Activated naive CD8-positive, alpha-beta T cell treated with anti-CD3 and anti-CD28 coated beads, Interleukin-2, amount 10 ng/mL, durations not matched to agents 7 days and 5 days (primary cell): ENCODE results near the gene LTBP4. TPM values are rescaled to one million over a fixed set of nuclear protein-coding genes. Genes with fewer than 3 reads are reported as not detected.

Experiments
- ATAC-seq: fragments of 150-1000 bp; cut with Tn5 transposase; one replicate; pipeline ENCODE4 v1.10.0; 2021; ENCODE audit warnings: low read depth, moderate library complexity
- POLR2A ChIA-PET: fragments of 350-600 bp; sonication (Branson Sonifier 250); formaldehyde crosslinking; loops from one replicate; lab custom pipeline; 2021; ENCODE audit warnings: antibody characterized with exemption; lab: Charles Lee
- DNase-seq: peaks from one replicate; pipeline ENCODE4 v3.0.0; 2021
- H3K27ac Mint-ChIP-seq: one replicate; pipeline ENCODE4 v1.8.0; 2022; ENCODE audit warnings: mild to moderate bottlenecking, mixed read lengths
- H3K27me3 Mint-ChIP-seq: one replicate; pipeline ENCODE4 v1.8.0; 2022; ENCODE audit warnings: mild to moderate bottlenecking, moderate library complexity, mixed read lengths
- H3K36me3 Mint-ChIP-seq: one replicate; pipeline ENCODE4 v1.8.0; 2021; ENCODE audit warnings: mild to moderate bottlenecking, mixed read lengths
- H3K4me1 Mint-ChIP-seq: one replicate; pipeline ENCODE4 v1.8.0; 2021; ENCODE audit warnings: mixed read lengths
- H3K4me3 Mint-ChIP-seq: one replicate; pipeline ENCODE4 v1.8.0; 2022; ENCODE audit warnings: mild to moderate bottlenecking, moderate library complexity, mixed read lengths
- H3K9me3 Mint-ChIP-seq: one replicate; pipeline ENCODE4 v1.8.0; 2021; ENCODE audit warnings: mixed read lengths
- total RNA-seq, 2 experiments: library from RNA; stranded (reverse); gene quantifications; one replicate each; pipeline ENCODE4 v1.2.3, GENCODE V29; 2021

LTBP4 gene
- total RNA-seq, 2 experiments from 2014 or later = 83.3 to 94.0 TPM

- no peaks in the 10 kb centered on the region for H3K27me3 Mint-ChIP-seq
- POLR2A ChIA-PET = interaction anchor here (0.5 to 3.0 kb wide), 5 partner anchors 9 to 185 kb away, joined by 3 to 38 read pairs (median 3); partner anchors contain the start of genes BLVRB, EGLN2 and LTBP4
- H3K36me3 Mint-ChIP-seq = peaks cover 3% of the 10 kb centered on the region
- DNase-seq (peak; percentile 85), ATAC-seq (peak; percentile 61)
- peak overlapping the region; percentile 96 for H3K27ac Mint-ChIP-seq
- no peaks in the 10 kb centered on the region for H3K9me3 Mint-ChIP-seq
- H3K4me3 Mint-ChIP-seq = peak overlapping the region; percentile 95
- H3K4me1 Mint-ChIP-seq = peaks cover 26% of the 10 kb centered on the region
Observed at GRCh38 chr19:40613690-40614621, 12.8 kb downstream of the LTBP4 start.

DNA sequence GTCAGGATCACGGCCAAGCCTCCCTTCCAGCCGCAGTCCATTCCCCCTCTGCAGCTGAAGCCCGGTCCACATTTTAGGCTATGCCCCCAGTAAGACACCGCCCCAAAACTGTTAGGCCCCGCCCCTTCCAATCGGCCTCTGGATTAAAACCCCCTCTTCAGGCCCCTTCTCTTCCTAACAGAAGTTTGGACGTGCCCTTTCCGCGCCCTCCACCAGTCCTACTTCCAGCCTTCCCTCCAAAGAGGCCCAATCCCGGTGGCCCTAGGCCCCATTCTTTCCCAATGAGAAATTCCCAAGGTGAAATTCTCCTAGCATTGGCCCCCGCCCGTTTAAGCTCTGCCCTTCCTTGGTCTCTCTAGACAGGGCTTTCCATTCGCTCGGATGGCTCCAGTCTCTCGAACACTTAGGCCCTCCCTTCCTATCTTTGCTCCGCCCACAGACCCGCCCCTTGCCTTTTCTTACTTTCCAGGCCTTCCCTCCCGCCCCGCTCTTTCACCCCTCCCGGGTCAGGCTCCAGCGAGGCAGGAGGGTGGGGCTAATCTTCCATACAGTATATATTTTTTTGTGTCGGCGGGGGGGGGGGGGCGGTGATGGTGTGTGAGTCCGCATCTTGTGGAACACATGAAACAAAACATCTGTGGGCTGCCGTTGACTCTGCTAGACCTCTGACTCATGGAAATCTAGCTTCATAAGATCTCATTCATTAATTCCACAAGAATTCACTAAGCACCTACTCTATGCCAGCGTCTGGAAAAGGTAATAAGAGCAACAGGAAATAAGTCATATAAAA is 13.6 kb downstream of the LTBP4 start:
- ATAC-seq (peak; percentile 19), DNase-seq (peak; percentile 78)
- Mint-ChIP-seq H3K4me3 (peak overlapping the region; percentile 95), H3K9me3 (no peaks in the 10 kb centered on the region), H3K4me1 (peaks cover 23% of the 10 kb centered on the region), H3K36me3 (peaks cover 8% of the 10 kb centered on the region), H3K27me3 (no peaks in the 10 kb centered on the region), H3K27ac (peak overlapping the region; percentile 96)
- POLR2A ChIA-PET = interaction anchor here (1.3 to 3.0 kb wide), 2 partner anchors 10 to 14 kb away, joined by 3 to 38 read pairs; no protein-coding TSS in a partner anchor

DNA sequence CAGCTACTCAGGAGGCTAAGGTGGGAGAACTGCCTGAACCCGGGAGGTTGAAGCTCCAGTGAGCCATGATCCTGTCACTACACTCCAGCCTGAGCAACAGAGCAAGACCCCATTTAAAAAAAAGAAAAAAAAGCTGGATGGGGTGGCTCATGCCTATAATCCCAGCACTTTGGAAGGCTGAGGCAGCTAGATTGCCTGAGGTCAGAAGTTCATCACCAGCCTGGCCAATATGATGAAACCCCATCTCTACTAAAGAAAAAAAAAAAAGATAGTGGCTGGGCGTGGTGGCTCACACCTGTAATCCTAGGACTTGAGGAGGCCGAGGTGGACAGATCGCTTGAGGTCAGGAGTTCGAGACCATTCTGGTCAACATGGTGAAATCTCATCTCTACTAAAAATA is 15.0 kb downstream of the LTBP4 start:
- Mint-ChIP-seq H3K27ac (no peak overlapping the region), H3K4me3 (no peak overlapping the region), H3K4me1 (peaks cover 13% of the 10 kb centered on the region), H3K27me3 (no peaks in the 10 kb centered on the region), H3K9me3 (no peaks in the 10 kb centered on the region), H3K36me3 (peaks cover 12% of the 10 kb centered on the region)
- no peak for ATAC-seq
- no peak for DNase-seq
- POLR2A ChIA-PET = no interaction called here

- H3K36me3 Mint-ChIP-seq = peaks cover 18% of the 10 kb centered on the region
- POLR2A ChIA-PET = no interaction called here
- ATAC-seq (no peak), DNase-seq (no peak)
- H3K4me3 Mint-ChIP-seq = no peak overlapping the region
- no peaks in the 10 kb centered on the region for H3K27me3 Mint-ChIP-seq
- peaks cover 13% of the 10 kb centered on the region for H3K4me1 Mint-ChIP-seq
- H3K9me3 Mint-ChIP-seq = no peaks in the 10 kb centered on the region
- no peak overlapping the region for H3K27ac Mint-ChIP-seq
Observed at GRCh38 chr19:40616941-40617340, 15.8 kb downstream of the LTBP4 start.

GRCh38 chr19:40617961-40618360 is 16.8 kb downstream of the LTBP4 start:
- no peak overlapping the region for H3K27ac Mint-ChIP-seq
- no peaks in the 10 kb centered on the region for H3K27me3 Mint-ChIP-seq
- H3K9me3 Mint-ChIP-seq = no peaks in the 10 kb centered on the region
- POLR2A ChIA-PET = interaction anchor here (1.0 kb wide), 1 partner anchor 17 kb away, joined by 3 read pairs; no protein-coding TSS in a partner anchor
- H3K4me1 Mint-ChIP-seq = peaks cover 9% of the 10 kb centered on the region
- ATAC-seq (no peak), DNase-seq (no peak)
- peaks cover 20% of the 10 kb centered on the region for H3K36me3 Mint-ChIP-seq
- H3K4me3 Mint-ChIP-seq = no peak overlapping the region

DNA sequence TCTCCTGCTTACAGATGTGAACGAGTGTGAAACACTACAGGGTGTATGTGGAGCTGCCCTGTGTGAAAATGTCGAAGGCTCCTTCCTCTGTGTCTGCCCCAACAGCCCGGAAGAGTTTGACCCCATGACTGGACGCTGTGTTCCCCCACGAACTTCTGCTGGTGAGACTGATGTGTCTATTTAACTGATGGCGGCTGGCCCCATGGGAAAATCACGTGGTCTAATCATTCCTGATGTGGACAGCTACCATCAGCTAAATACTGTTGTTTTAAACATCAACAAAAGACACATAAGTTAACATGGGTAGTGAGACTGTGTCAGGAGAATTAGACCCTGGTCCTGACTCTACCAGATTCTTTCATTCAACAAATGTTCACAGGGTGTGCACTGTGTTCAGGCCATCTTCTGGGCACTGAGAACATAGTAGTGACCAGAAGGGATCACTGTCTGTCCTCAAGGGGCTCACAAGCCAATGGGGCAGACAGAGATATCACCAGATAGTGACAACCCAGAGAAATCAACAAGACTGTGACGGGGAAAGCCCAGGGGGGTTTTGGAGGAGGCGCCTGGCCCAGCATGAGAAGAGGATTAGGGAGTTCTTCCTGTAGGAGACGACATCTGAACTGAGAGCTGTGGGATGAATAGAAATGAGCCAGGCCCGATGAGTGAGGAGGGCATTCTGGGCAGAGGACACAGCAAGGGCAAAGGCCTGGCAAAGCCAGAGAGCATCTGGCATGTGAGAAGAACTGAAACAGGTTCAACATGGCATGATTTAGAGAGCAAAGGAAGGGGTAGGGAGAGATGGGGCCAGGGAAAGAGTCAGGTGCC is 18.4 kb downstream of the LTBP4 start:
- no peak for ATAC-seq
- peaks cover 20% of the 10 kb centered on the region for H3K36me3 Mint-ChIP-seq
- H3K4me3 Mint-ChIP-seq = no peak overlapping the region
- peaks cover 9% of the 10 kb centered on the region for H3K4me1 Mint-ChIP-seq
- peak overlapping the region; percentile 65 for H3K27ac Mint-ChIP-seq
- no peaks in the 10 kb centered on the region for H3K9me3 Mint-ChIP-seq
- no peaks in the 10 kb centered on the region for H3K27me3 Mint-ChIP-seq
- POLR2A ChIA-PET = interaction anchor here (0.7 to 1.1 kb wide), 2 partner anchors 95 to 158 kb away, joined by 3 to 4 read pairs; no protein-coding TSS in a partner anchor
- DNase-seq = no peak

GRCh38 chr19:40620161-40620485 is 19.0 kb downstream of the LTBP4 start:
- DNase-seq (no peak), ATAC-seq (no peak)
- H3K9me3 Mint-ChIP-seq = no peaks in the 10 kb centered on the region
- H3K4me1 Mint-ChIP-seq = peaks cover 7% of the 10 kb centered on the region
- no peaks in the 10 kb centered on the region for H3K27me3 Mint-ChIP-seq
- H3K27ac Mint-ChIP-seq = no peak overlapping the region
- peaks cover 24% of the 10 kb centered on the region for H3K36me3 Mint-ChIP-seq
- POLR2A ChIA-PET = interaction anchor here (1.1 kb wide), 1 partner anchor 157 kb away, joined by 4 read pairs; no protein-coding TSS in a partner anchor
- no peak overlapping the region for H3K4me3 Mint-ChIP-seq

DNA sequence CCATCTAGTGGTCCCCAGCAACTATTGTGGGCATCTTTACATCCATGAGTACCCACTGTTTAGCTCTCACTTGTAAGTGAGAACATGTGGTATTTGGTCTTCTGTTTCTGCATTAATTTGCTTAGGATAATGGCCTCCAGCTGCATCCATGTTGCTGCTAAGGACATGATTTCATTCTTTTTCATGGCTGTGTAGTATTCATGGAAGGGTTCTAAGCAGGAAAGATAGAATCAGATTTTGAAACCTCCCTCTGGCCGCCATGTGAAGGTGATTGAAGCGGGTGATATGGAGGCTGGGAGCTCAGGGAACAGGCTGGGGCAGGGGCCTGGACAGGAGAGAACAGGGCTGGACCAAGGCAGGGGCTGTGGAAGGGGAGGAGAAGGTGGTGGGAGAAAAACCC is 20.1 kb downstream of the LTBP4 start:
- POLR2A ChIA-PET = interaction anchor here (0.6 kb wide), 2 partner anchors 39 to 1175 kb away, joined by 3 read pairs; no protein-coding TSS in a partner anchor
- Mint-ChIP-seq H3K4me1 (peaks cover 12% of the 10 kb centered on the region), H3K27me3 (no peaks in the 10 kb centered on the region), H3K36me3 (peaks cover 23% of the 10 kb centered on the region), H3K9me3 (no peaks in the 10 kb centered on the region), H3K4me3 (no peak overlapping the region), H3K27ac (no peak overlapping the region)
- DNase-seq (no peak), ATAC-seq (no peak)

DNA sequence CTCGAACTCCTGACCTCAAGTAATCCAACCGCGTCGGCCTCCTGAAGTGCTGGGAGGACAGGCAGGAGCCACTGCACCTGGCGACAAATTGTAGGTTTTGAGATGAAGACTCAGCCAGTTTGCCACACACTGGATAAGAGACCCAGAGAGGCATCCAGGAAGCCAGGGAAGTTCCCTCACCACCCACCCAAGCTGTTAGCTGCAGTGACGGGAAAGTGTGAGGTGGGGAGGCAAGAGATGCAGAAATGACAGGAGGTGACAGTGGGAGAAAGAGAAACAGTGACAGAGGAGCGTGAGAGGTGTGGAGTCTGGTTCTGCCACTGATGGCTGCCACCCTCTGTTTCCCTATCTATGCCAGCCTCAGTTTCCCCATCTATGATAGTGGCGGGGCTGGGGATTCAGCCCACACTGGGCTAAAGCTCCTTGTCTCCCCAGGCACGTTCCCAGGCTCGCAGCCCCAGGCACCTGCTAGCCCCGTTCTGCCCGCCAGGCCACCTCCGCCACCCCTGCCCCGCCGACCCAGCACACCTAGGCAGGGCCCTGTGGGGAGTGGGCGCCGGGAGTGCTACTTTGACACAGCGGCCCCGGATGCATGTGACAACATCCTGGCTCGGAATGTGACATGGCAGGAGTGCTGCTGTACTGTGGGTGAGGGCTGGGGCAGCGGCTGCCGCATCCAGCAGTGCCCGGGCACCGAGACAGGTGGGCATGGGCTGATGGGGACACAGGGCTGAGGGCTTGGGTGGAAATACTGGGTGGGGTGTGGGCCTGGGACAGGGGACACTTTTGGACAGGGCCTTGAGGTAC is 21.0 kb downstream of the LTBP4 start:
- peaks cover 23% of the 10 kb centered on the region for H3K36me3 Mint-ChIP-seq
- DNase-seq (no peak), ATAC-seq (no peak)
- H3K4me1 Mint-ChIP-seq = peaks cover 12% of the 10 kb centered on the region
- POLR2A ChIA-PET = no interaction called here
- H3K4me3 Mint-ChIP-seq = no peak overlapping the region
- no peaks in the 10 kb centered on the region for H3K27me3 Mint-ChIP-seq
- H3K9me3 Mint-ChIP-seq = no peaks in the 10 kb centered on the region
- no peak overlapping the region for H3K27ac Mint-ChIP-seq

- POLR2A ChIA-PET = no interaction called here
- H3K9me3 Mint-ChIP-seq = no peaks in the 10 kb centered on the region
- DNase-seq (no peak), ATAC-seq (no peak)
- no peaks in the 10 kb centered on the region for H3K27me3 Mint-ChIP-seq
- peaks cover 23% of the 10 kb centered on the region for H3K36me3 Mint-ChIP-seq
- H3K27ac Mint-ChIP-seq = no peak overlapping the region
- peaks cover 12% of the 10 kb centered on the region for H3K4me1 Mint-ChIP-seq
- H3K4me3 Mint-ChIP-seq = no peak overlapping the region
Observed at GRCh38 chr19:40622773-40623075, 21.6 kb downstream of the LTBP4 start.

DNA sequence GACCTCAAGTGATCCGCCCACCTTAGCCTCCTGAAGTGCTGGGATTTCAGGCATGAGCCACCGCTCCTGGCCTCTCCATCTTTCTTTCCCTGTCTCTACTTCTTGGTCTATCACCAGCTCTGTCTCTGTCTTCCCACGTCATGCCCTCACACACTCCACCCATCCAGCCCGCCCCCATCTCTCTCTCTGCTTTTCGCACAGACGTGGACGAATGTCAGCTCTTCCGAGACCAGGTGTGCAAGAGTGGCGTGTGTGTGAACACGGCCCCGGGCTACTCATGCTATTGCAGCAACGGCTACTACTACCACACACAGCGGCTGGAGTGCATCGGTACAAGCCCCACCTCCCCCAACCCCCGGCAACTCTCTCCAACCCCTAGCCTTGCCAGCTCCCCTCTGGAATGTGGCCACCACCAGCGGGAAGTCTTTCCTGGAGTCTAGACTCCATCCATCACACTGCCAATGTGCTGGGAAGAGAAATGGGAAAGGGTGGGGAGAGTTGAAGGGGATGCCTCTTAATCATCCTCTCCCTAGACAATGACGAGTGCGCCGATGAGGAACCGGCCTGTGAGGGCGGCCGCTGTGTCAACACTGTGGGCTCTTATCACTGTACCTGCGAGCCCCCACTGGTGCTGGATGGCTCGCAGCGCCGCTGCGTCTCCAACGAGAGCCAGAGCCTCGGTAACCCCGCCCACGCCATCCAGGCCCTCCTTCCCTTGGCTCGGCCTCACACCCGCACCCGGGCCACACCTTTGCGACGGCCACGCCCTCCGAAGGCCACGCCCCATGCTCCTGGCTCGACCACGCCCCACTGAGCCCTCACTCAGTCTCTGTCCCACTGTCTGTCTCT is 22.5 kb downstream of the LTBP4 start:
- H3K36me3 Mint-ChIP-seq = peaks cover 23% of the 10 kb centered on the region
- POLR2A ChIA-PET = no interaction called here
- H3K27me3 Mint-ChIP-seq = no peaks in the 10 kb centered on the region
- peaks cover 12% of the 10 kb centered on the region for H3K4me1 Mint-ChIP-seq
- H3K4me3 Mint-ChIP-seq = no peak overlapping the region
- no peak for ATAC-seq
- H3K27ac Mint-ChIP-seq = no peak overlapping the region
- no peaks in the 10 kb centered on the region for H3K9me3 Mint-ChIP-seq
- DNase-seq = no peak
